GM03348 (cell line): ENCODE results near the gene DNAJC4.

ENCODE experiments used
- DNase-seq: peaks from one replicate; pipeline ENCODE4 v3.0.0; 2012; ENCODE audit warnings: low spot score

Gene DNAJC4

GRCh38 chr11:64208086-64208795, 22.1 kb upstream of the DNAJC4 start:
- no peak for DNase-seq

- DNase-seq, result no peak
Observed at GRCh38 chr11:64208796-64209562, 21.4 kb upstream of the DNAJC4 start.

- DNase-seq, result no peak
Observed at GRCh38 chr11:64209563-64209843, 20.8 kb upstream of the DNAJC4 start.

- DNase-seq, result no peak
Observed at GRCh38 chr11:64210301-64211020, 19.9 kb upstream of the DNAJC4 start.

- no peak for DNase-seq
Observed at GRCh38 chr11:64211181-64211872, 19.0 kb upstream of the DNAJC4 start.

- DNase-seq, result no peak
Observed at GRCh38 chr11:64216879-64217278, 13.5 kb upstream of the DNAJC4 start.

- no peak for DNase-seq
Observed at GRCh38 chr11:64218628-64219353, 11.6 kb upstream of the DNAJC4 start.

- DNase-seq, result no peak
Observed at GRCh38 chr11:64219354-64219684, 11.0 kb upstream of the DNAJC4 start.

GRCh38 chr11:64219755-64220154, 10.6 kb upstream of the DNAJC4 start:
- no peak for DNase-seq

- DNase-seq, result no peak
Observed at GRCh38 chr11:64220271-64220670, 10.1 kb upstream of the DNAJC4 start.

- DNase-seq, result no peak
Observed at GRCh38 chr11:64220798-64221197, 9.6 kb upstream of the DNAJC4 start.

GRCh38 chr11:64222651-64223000, 7.7 kb upstream of the DNAJC4 start:
- no peak for DNase-seq

GRCh38 chr11:64223001-64223651, 7.2 kb upstream of the DNAJC4 start:
- no peak for DNase-seq

- DNase-seq, result no peak
Observed at GRCh38 chr11:64224151-64224890, 6.0 kb upstream of the DNAJC4 start.

- no peak for DNase-seq
Observed at GRCh38 chr11:64224891-64225607, 5.3 kb upstream of the DNAJC4 start.

GRCh38 chr11:64225608-64226506, 4.5 kb upstream of the DNAJC4 start, which contains the start of the genes NUDT22 and TRPT1:
TSS of gene NUDT22 (plus strand) at chr11:64226274. CDS start at chr11:64226653, 379 bp downstream.
TSS of gene TRPT1 (minus strand) at chr11:64226186. CDS start at chr11:64225860, 326 bp downstream.
- peak; percentile 96 for DNase-seq

- peak; percentile 54 for DNase-seq
Observed at GRCh38 chr11:64226507-64227051, 3.8 kb upstream of the DNAJC4 start.

GRCh38 chr11:64227405-64227956, 2.9 kb upstream of the DNAJC4 start:
- DNase-seq, result no peak
